ENCODE measurements around the gene EPHA10.

Gene EPHA10

GRCh38 chr1:37807220-37807554 is 42.3 kb upstream of the EPHA10 start:
- TF ChIP-seq TOX (CRISPR knock-in tag; IDR thresholded peaks at IDR 0.05; ENCODE audit: borderline replicate concordance) (no peak), SNAI2 (CRISPR knock-in tag; IDR thresholded peaks at IDR 0.05) (no peak), PPARA (CRISPR knock-in tag; IDR thresholded peaks at IDR 0.05; ENCODE audit: borderline replicate concordance) (no peak), BACH2 (CRISPR knock-in tag; IDR thresholded peaks at IDR 0.05; ENCODE audit: borderline replicate concordance) (no peak), TSHZ2 (CRISPR knock-in tag; IDR thresholded peaks at IDR 0.05) (no peak), OSR1 (CRISPR knock-in tag; IDR thresholded peaks at IDR 0.05) (no peak), ZFP30 (CRISPR knock-in tag; IDR thresholded peaks at IDR 0.05) (no peak), ESRRG (CRISPR knock-in tag; IDR thresholded peaks at IDR 0.05) (no peak), ARNTL (CRISPR knock-in tag; IDR thresholded peaks at IDR 0.05; ENCODE audit: borderline replicate concordance, low read depth) (no peak), ISL1 (CRISPR knock-in tag; IDR thresholded peaks at IDR 0.05) (no peak), ZNF70 (CRISPR knock-in tag; IDR thresholded peaks at IDR 0.05) (no peak), CSRNP3 (CRISPR knock-in tag; IDR thresholded peaks at IDR 0.05) (no peak), ZNF565 (CRISPR knock-in tag; conservative IDR thresholded peaks at IDR 0.05; ENCODE audit: low read depth) (no peak), ZFP3 (CRISPR knock-in tag; IDR thresholded peaks at IDR 0.05) (no peak), ZC3H10 (CRISPR knock-in tag; IDR thresholded peaks at IDR 0.05) (no peak), POU6F1 (CRISPR knock-in tag; IDR thresholded peaks at IDR 0.05; ENCODE audit: borderline replicate concordance, low read depth) (no peak), RARB (CRISPR knock-in tag; IDR thresholded peaks at IDR 0.05) (no peak), TCF4 (CRISPR knock-in tag; IDR thresholded peaks at IDR 0.05; ENCODE audit: borderline replicate concordance) (no peak)
- ATAC-seq, result no peak

GRCh38 chr1:37802439-37802838 is 37.5 kb upstream of the EPHA10 start:
- TF ChIP-seq ZFP3 (CRISPR knock-in tag; IDR thresholded peaks at IDR 0.05) (no peak), ZC3H10 (CRISPR knock-in tag; IDR thresholded peaks at IDR 0.05) (no peak), GLIS3 (CRISPR knock-in tag; IDR thresholded peaks at IDR 0.05) (no peak), POU6F1 (CRISPR knock-in tag; IDR thresholded peaks at IDR 0.05; ENCODE audit: borderline replicate concordance, low read depth) (no peak), TOX (CRISPR knock-in tag; IDR thresholded peaks at IDR 0.05; ENCODE audit: borderline replicate concordance) (no peak), SNAI2 (CRISPR knock-in tag; IDR thresholded peaks at IDR 0.05) (no peak), ZFP30 (CRISPR knock-in tag; IDR thresholded peaks at IDR 0.05) (no peak), ESRRG (CRISPR knock-in tag; IDR thresholded peaks at IDR 0.05) (no peak)
- ATAC-seq, result no peak

- no peak for ATAC-seq
- TF ChIP-seq CSDC2 (CRISPR knock-in tag; IDR thresholded peaks at IDR 0.05) (no peak), RARB (CRISPR knock-in tag; IDR thresholded peaks at IDR 0.05) (no peak), CREB5 (CRISPR knock-in tag; IDR thresholded peaks at IDR 0.05; ENCODE audit: low read depth) (no peak), ISL1 (CRISPR knock-in tag; IDR thresholded peaks at IDR 0.05) (no peak), POU6F1 (CRISPR knock-in tag; IDR thresholded peaks at IDR 0.05; ENCODE audit: borderline replicate concordance, low read depth) (no peak), TSHZ2 (CRISPR knock-in tag; IDR thresholded peaks at IDR 0.05) (no peak), ZFP3 (CRISPR knock-in tag; IDR thresholded peaks at IDR 0.05) (no peak), PPARA (CRISPR knock-in tag; IDR thresholded peaks at IDR 0.05; ENCODE audit: borderline replicate concordance) (no peak), SNAI2 (CRISPR knock-in tag; IDR thresholded peaks at IDR 0.05) (no peak)
Measured at GRCh38 chr1:37797750-37798345, 32.9 kb upstream of the EPHA10 start.
